NB4 (cell line): ENCODE measurements around the gene KCTD4.

Experiments
- POLR2A ChIP-seq: IDR thresholded peaks from 2 replicates; pipeline ENCODE4 v1.6.1; 2011; ENCODE audit warnings: mild to moderate bottlenecking; ENCODE audit not compliant: insufficient read length; ENCODE audit errors: extremely low read depth
- TF ChIP-seq, protein P1 (sequence below): IDR thresholded peaks from one replicate; pipeline ENCODE4 v1.5.1; 2012; ENCODE audit warnings: low read depth, low read length

DNA sequence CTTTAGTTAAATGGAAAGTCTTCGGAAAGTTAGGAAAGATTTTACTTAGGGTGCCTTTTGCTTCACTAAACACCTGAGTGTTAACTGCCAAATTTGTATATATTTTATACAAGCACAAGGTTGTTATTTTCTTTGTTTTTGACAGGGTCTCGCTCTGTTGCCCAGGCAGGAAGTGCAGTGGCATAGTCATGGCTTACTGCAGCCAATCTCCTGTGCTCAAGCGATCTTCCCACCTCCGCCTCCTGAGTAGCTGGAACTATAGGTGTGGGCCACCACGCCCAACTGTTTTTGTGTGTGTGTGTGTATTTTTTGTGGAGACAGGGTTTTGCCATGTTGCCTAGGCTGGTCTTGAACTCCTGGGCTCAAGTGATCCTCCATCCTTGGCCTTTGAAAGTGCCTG is 16.2 kb downstream of the KCTD4 start:
- TF ChIP-seq, protein P1, sequence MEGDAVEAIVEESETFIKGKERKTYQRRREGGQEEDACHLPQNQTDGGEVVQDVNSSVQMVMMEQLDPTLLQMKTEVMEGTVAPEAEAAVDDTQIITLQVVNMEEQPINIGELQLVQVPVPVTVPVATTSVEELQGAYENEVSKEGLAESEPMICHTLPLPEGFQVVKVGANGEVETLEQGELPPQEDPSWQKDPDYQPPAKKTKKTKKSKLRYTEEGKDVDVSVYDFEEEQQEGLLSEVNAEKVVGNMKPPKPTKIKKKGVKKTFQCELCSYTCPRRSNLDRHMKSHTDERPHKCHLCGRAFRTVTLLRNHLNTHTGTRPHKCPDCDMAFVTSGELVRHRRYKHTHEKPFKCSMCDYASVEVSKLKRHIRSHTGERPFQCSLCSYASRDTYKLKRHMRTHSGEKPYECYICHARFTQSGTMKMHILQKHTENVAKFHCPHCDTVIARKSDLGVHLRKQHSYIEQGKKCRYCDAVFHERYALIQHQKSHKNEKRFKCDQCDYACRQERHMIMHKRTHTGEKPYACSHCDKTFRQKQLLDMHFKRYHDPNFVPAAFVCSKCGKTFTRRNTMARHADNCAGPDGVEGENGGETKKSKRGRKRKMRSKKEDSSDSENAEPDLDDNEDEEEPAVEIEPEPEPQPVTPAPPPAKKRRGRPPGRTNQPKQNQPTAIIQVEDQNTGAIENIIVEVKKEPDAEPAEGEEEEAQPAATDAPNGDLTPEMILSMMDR = no peak
- TF ChIP-seq POLR2A = no peak
